Urothelium cell line (cell line): ENCODE results near the gene REXO1.
"Not testable (repeated sequence)": the region's sequence is repeated elsewhere in the genome, so short reads cannot be mapped to it uniquely, and the experiment has no call there.

Source experiments
- DNase-seq: peaks from one replicate; pipeline ENCODE4 v3.0.0; 2011; ENCODE audit warnings: low spot score, mixed read lengths
- FAIRE-seq: peaks from 2 replicates; lab custom pipeline; 2011; peaks lifted over from hg19 to GRCh38; lab: Jason Lieb, UNC

REXO1 gene

GRCh38 chr19:1875646-1876495 lies 27.6 kb upstream of the REXO1 start:
- DNase-seq (peak; percentile 83), FAIRE-seq (peak; percentile 95)

- FAIRE-seq, result peak; percentile 82
Measured at GRCh38 chr19:1875265-1875645, 27.0 kb upstream of the REXO1 start.

GRCh38 chr19:1874554-1875185 lies 26.4 kb upstream of the REXO1 start:
- no peak for DNase-seq

More at GRCh38 chr19:1875265-1875645, 27.0 kb upstream of the REXO1 start:
- not testable (repeated sequence) for DNase-seq

GRCh38 chr19:1873524-1874473 lies 25.5 kb upstream of the REXO1 start:
- FAIRE-seq, result no peak
- DNase-seq, result no peak

More at GRCh38 chr19:1874554-1875185, 26.4 kb upstream of the REXO1 start:
- FAIRE-seq, result no peak

- FAIRE-seq, result no peak
- DNase-seq, result no peak
Measured at GRCh38 chr19:1872807-1873523, 24.7 kb upstream of the REXO1 start.

- DNase-seq, result no peak
- FAIRE-seq, result no peak
Measured at GRCh38 chr19:1871630-1872029, 23.3 kb upstream of the REXO1 start.

GRCh38 chr19:1871140-1871597 lies 22.9 kb upstream of the REXO1 start:
- FAIRE-seq, result no peak
- no peak for DNase-seq

GRCh38 chr19:1868971-1869370 lies 20.7 kb upstream of the REXO1 start:
- FAIRE-seq, result no peak
- no peak for DNase-seq

GRCh38 chr19:1867349-1867724 lies 19.1 kb upstream of the REXO1 start:
- DNase-seq, result no peak
- no peak for FAIRE-seq

GRCh38 chr19:1866693-1867348 lies 18.5 kb upstream of the REXO1 start:
- no peak for FAIRE-seq
- no peak for DNase-seq

GRCh38 chr19:1865172-1866010 lies 17.1 kb upstream of the REXO1 start:
- DNase-seq (no peak), FAIRE-seq (no peak)

- DNase-seq (no peak), FAIRE-seq (no peak)
Measured at GRCh38 chr19:1864480-1865171, 16.3 kb upstream of the REXO1 start.

GRCh38 chr19:1863638-1864479 lies 15.6 kb upstream of the REXO1 start:
- peak; percentile 91 for DNase-seq
- FAIRE-seq, result no peak

GRCh38 chr19:1863328-1863637 lies 15.0 kb upstream of the REXO1 start, which contains the start of gene KLF16:
TSS of gene KLF16 (minus strand) at chr19:1863579. CDS start at chr19:1863497, 82 bp downstream.
- DNase-seq (no peak), FAIRE-seq (no peak)

GRCh38 chr19:1862424-1863327 lies 14.4 kb upstream of the REXO1 start:
- FAIRE-seq (no peak), DNase-seq (peak; percentile 71)

- DNase-seq (no peak), FAIRE-seq (no peak)
Measured at GRCh38 chr19:1862068-1862423, 13.8 kb upstream of the REXO1 start.

GRCh38 chr19:1861599-1862031 lies 13.3 kb upstream of the REXO1 start:
- DNase-seq (no peak), FAIRE-seq (no peak)
